Lower leg skin (tissue), 3 donors: Measurements from ENCODE around the gene ANKFN1.

Source experiments
- CTCF ChIP-seq, 3 donors: fragments of 450-650 bp; IDR thresholded peaks; one replicate each; pipeline ENCODE4 v1.5.1; 2016; ENCODE audit warnings: antibody characterized with exemption in 3 of 3, mild to moderate bottlenecking in 3 of 3, moderate library complexity in 2 of 3
- POLR2A ChIP-seq, 2 donors: fragments of 450-650 bp; IDR thresholded peaks; one replicate each; pipeline ENCODE4 v1.6.1; 2016 to 2017; ENCODE audit warnings: antibody characterized with exemption in 2 of 2, mild to moderate bottlenecking in 1 of 2, moderate library complexity in 1 of 2

- no peak for TF ChIP-seq CTCF (IDR thresholded peaks at IDR 0.05)
- no peak for TF ChIP-seq POLR2A (IDR thresholded peaks at IDR 0.05)
Measured at GRCh38 chr17:56548661-56549060, 395.4 kb downstream of the ANKFN1 start.
